Myometrial cell (primary cell): ENCODE measurements around the gene NBPF12. TPM values are rescaled to one million over a fixed set of nuclear protein-coding genes. Genes with fewer than 3 reads are reported as not detected.

Source experiments
- total RNA-seq: library from RNA; depleted of rRNA; stranded (reverse); fragments of >200 nt; gene quantifications from 2 replicates; pipeline ENCODE4 v1.2.3, GENCODE V29; 2015

NBPF12 gene, protein sequence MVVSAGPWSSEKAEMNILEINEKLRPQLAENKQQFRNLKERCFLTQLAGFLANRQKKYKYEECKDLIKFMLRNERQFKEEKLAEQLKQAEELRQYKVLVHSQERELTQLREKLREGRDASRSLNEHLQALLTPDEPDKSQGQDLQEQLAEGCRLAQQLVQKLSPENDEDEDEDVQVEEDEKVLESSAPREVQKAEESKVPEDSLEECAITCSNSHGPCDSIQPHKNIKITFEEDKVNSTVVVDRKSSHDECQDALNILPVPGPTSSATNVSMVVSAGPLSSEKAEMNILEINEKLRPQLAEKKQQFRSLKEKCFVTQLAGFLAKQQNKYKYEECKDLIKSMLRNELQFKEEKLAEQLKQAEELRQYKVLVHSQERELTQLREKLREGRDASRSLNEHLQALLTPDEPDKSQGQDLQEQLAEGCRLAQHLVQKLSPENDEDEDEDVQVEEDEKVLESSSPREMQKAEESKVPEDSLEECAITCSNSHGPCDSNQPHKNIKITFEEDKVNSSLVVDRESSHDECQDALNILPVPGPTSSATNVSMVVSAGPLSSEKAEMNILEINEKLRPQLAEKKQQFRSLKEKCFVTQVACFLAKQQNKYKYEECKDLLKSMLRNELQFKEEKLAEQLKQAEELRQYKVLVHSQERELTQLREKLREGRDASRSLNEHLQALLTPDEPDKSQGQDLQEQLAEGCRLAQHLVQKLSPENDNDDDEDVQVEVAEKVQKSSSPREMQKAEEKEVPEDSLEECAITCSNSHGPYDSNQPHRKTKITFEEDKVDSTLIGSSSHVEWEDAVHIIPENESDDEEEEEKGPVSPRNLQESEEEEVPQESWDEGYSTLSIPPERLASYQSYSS (N-terminal part only)
- total RNA-seq: 1.7 and 3.0 TPM in 2 replicates

DNA sequence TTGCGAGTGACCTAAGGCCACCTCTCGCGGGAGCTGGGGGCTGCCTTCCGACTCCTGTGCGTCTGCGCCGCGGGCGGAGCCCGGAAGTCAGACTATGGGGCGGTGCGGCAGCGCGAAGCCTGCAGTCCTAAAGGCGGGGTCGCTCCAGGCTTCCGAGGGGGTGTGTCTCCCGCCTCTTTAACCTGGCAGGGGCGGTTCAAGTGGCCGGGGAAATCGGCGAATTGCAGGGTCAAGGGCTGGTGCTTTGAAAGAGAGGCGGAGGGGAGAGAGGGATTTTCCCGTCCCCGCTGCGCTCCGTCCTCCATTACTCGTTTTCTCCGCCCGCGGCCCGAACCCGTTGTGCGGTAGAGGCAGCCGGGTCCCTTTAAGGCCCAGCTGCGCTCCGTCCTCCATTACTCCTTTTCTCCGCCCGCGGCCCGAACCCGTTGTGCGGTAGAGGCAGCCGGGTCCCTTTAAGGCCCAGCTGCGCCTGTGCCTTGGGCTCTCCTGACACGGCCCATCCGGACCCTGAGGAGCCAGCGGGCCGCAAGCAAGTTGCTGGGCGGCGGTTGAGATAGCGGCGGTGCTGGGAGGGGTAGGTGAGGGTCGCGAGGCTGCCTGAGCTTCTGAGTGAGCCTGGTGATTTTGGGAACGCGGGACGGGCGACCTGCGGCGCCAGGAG lies at the start of gene NBPF12:
Gene NBPF12 (plus strand): TSS at position 83 of the 661 bp plus-strand sequence. CDS start 21,820 bp downstream, outside the sequence.

Other genes starting within 250 kb of the NBPF12 start
- gene PRKAB2, start 234.1 kb downstream of the NBPF12 start, total RNA-seq: 6.9 and 11.0 TPM in 2 replicates